ENCODE results near the gene LMF1. TPM values are rescaled to one million over a fixed set of nuclear protein-coding genes. Genes with fewer than 3 reads are reported as not detected.

The LMF1 gene
- total and polyA plus RNA-seq, 9 of the 15 experiments (the other 6 are each of a cell fraction or from before 2014, with no cell fraction given), result 0.11 to 1.6 (median 0.55) TPM; not detected in 1

GRCh38 chr16:951660-952301 lies 19.0 kb downstream of the LMF1 start (continued):
- TF ChIP-seq EP300 (IDR thresholded peaks at IDR 0.05; ENCODE audit: low read length), result no peak; the same call in 1 of the 2 replicates
- no peak for TF ChIP-seq REST (IDR thresholded peaks at IDR 0.05; ENCODE audit: borderline replicate concordance)
- TF ChIP-seq REST (CRISPR knock-in tag; IDR thresholded peaks at IDR 0.05; ENCODE audit: low read depth), result peak; percentile 51; the same call in 1 of the 2 replicates
- no peak for TF ChIP-seq STAT5A (IDR thresholded peaks at IDR 0.05; ENCODE audit: borderline replicate concordance, low read length)
- no peak for TF ChIP-seq CHAMP1 (IDR thresholded peaks at IDR 0.05)
- peak in 1 of 2 experiments; percentile 87; a peak in 2 of 4 replicates for TF ChIP-seq ZNF318 (IDR thresholded peaks at IDR 0.05; ENCODE audit: borderline replicate concordance in 1 of 2, low read depth in 1 of 2)

All from K562 (cell line).